Esophagus (tissue), 2 donors: ENCODE results near the gene AP2A2. TPM values are rescaled to one million over a fixed set of nuclear protein-coding genes. Genes with fewer than 3 reads are reported as not detected.
A peak's percentile ranks its signal among the peaks of the same experiment; 100 is the strongest.

ENCODE experiments used
- H3K27ac ChIP-seq, 2 donors: one replicate each; pipeline ENCODE4 v1.5.1; 2013; ENCODE audit warnings: low read depth in 2 of 2, mild to moderate bottlenecking in 2 of 2, inconsistent platforms in 1 of 2, low read length in 1 of 2, moderate library complexity in 1 of 2
- H3K27me3 ChIP-seq, 2 donors: one replicate each; pipeline ENCODE4 v1.6.1; 2013; ENCODE audit warnings: low read length in 2 of 2, control low read depth in 1 of 2, mild to moderate bottlenecking in 1 of 2; ENCODE audit not compliant: insufficient read depth in 2 of 2, control insufficient read depth in 1 of 2
- H3K36me3 ChIP-seq, 2 donors: one replicate each; pipeline ENCODE4 v1.6.1; 2013; ENCODE audit warnings: low read length in 1 of 2; ENCODE audit not compliant: control insufficient read depth in 2 of 2, insufficient read depth in 2 of 2
- H3K4me1 ChIP-seq, 2 donors: one replicate each; pipeline ENCODE4 v1.6.1; 2013; ENCODE audit warnings: low read length in 1 of 2; ENCODE audit not compliant: control insufficient read depth in 2 of 2, insufficient read depth in 2 of 2
- H3K4me3 ChIP-seq, 2 donors: one replicate each; pipeline ENCODE4 v1.5.1; 2013; ENCODE audit warnings: low read length in 2 of 2, mild to moderate bottlenecking in 2 of 2, low read depth in 1 of 2, moderate library complexity in 1 of 2
- H3K9me3 ChIP-seq, 2 donors: one replicate each; pipeline ENCODE4 v1.6.1; 2013; ENCODE audit warnings: mild to moderate bottlenecking in 2 of 2, low read depth in 1 of 2, low read length in 1 of 2, moderate library complexity in 1 of 2; ENCODE audit not compliant: control insufficient read depth in 2 of 2, insufficient read depth in 1 of 2
- WGBS, 2 donors: extraction: QIAGEN DNeasy Blood & Tissue Kit; methylation state at CpG; one replicate each; pipeline ENCODE4 v1.1.7; 2013; 5-methylcytosine and 5-hydroxymethylcytosine counted together
- polyA plus RNA-seq, 2 donors: library from polyadenylated mRNA; stranded (reverse); fragments of 200-250 nt; gene quantifications; one replicate each; pipeline ENCODE4 v1.2.3, GENCODE V29; 2013
- donor health status: healthy with polysubstance abuse.
- donor health status: Bipolar disorder and iron deficiency.

AP2A2 gene
- polyA plus RNA-seq, 2 donors, result 17.3 to 20.2 TPM

DNA sequence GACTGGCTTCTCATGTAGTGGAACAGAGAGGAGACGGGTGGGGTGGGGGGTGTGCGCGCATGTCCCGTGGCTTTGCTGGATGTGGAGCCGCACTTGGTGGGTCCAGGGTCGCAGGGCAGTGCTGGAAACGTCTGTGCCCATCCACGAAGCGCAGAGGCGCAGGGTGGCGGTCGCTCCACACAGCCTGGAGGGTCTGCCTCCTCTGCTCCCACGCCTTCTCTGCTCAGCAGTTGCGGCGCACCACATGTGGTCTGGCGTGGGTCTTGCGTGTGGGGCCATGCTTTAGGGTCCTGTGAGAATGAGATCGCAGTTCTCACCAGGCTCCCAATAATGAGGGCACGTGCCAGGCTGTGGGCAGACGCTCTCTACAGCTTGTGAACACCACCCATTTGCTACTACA lies 60.2 kb downstream of the AP2A2 start:
- peaks cover 9 to 54% of the 10 kb centered on the region in 2 donors for H3K36me3 ChIP-seq

DNA sequence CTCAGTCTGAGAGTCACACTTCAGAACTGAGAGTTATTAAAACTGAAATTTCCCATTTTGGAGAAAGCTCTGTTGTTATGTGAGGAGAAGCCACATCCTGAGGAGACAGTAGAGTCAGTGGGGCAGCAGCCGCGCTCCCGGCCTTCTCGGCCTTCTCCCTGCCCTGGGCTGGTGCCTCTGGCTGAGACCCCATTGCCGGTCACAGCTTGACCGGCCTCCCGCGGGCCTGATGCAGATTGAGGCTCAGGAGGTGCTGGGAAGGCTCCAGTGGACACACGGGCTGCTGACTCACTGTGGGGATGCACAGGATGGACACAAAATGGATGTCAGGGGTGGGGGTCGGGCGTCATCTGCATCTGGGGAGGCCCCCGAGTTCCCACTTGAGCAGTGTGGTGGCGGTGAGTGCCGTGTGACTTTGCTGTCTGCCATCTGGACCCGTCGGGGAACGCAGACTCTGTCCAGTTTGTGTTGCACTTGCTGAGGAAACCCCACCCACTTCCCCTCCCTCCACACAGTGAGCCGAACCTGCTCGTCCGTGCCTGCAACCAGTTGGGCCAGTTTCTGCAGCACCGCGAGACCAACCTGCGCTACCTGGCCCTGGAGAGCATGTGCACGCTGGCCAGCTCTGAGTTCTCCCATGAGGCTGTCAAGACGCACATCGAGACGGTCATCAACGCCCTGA lies 60.7 kb downstream of the AP2A2 start:
- peaks cover 9 to 57% of the 10 kb centered on the region in 2 donors for H3K36me3 ChIP-seq

More for the DNA sequence above, 60.2 kb downstream of the AP2A2 start:
- no peak overlapping the region for H3K27ac ChIP-seq
- no peaks in the 10 kb centered on the region for H3K9me3 ChIP-seq
- H3K27me3 ChIP-seq, result no peaks in the 10 kb centered on the region
- H3K4me3 ChIP-seq, result no peak overlapping the region
- H3K4me1 ChIP-seq, result peaks cover 2 to 14% of the 10 kb centered on the region in 2 donors
- WGBS, 2 donors, result 95 to 96% methylated on average over 20 of the region's 20 CpGs

DNA sequence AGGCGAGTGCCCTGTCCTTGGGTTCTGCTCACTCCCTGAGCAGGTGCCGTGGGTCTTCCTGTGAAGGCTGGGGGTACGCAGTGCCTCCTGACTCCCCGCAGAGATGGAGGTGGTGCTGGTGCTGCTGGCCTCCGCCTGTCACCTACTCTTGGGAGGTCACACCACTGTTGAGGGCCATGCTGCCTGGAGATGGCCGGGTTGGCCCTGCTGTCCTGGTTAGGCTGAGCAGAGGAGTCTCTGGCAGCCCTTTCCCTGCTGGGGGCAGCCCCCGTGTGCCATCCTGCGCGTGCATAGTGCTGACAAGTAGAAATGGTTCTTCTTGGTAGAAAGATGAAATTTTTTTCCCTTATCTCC lies 61.3 kb downstream of the AP2A2 start:
- H3K4me3 ChIP-seq, result no peak overlapping the region
- H3K36me3 ChIP-seq, result peaks cover 9 to 54% of the 10 kb centered on the region in 2 donors
- no peak overlapping the region for H3K27ac ChIP-seq
- H3K4me1 ChIP-seq, result peaks cover 2 to 14% of the 10 kb centered on the region in 2 donors
- H3K9me3 ChIP-seq, result no peaks in the 10 kb centered on the region
- WGBS, 2 donors, result 95 to 96% methylated on average over 9 of the region's 9 CpGs
- no peaks in the 10 kb centered on the region for H3K27me3 ChIP-seq

More for the DNA sequence above, 60.7 kb downstream of the AP2A2 start:
- Histone ChIP-seq H3K27ac (peak overlapping the region in 1 of 2 donors; percentile 16), H3K4me1 (peaks cover 2 to 14% of the 10 kb centered on the region in 2 donors), H3K9me3 (no peaks in the 10 kb centered on the region), H3K4me3 (no peak overlapping the region), H3K27me3 (no peaks in the 10 kb centered on the region)
- 67 to 70% methylated on average over 28 of the region's 28 CpGs for WGBS, 2 donors

DNA sequence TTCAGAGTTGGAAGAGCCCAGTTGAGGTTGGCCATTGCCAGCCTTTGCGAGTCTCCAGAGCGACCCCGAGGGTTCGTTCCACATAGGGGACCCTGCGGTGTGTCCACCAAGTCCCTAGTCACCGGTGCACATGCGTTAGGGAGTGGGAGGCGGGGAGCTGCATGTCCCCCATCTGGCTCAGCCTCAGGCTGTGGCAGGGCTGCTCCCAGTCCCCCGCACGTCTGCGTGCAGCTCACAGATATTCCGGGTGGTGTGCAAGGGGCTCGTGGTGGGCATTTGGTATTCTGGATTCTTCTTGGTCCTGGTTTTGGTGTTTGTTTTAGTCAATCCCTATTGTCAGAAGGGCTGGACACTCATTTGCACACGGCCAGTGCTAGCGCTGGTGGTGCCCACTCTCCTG lies 62.0 kb downstream of the AP2A2 start:
- Histone ChIP-seq H3K36me3 (peaks cover 11 to 61% of the 10 kb centered on the region in 2 donors), H3K4me3 (no peak overlapping the region), H3K27ac (no peak overlapping the region), H3K4me1 (peaks cover 2 to 17% of the 10 kb centered on the region in 2 donors), H3K27me3 (no peaks in the 10 kb centered on the region), H3K9me3 (no peaks in the 10 kb centered on the region)
- 96% methylated on average over 15 of the region's 15 CpGs for WGBS, 2 donors

DNA sequence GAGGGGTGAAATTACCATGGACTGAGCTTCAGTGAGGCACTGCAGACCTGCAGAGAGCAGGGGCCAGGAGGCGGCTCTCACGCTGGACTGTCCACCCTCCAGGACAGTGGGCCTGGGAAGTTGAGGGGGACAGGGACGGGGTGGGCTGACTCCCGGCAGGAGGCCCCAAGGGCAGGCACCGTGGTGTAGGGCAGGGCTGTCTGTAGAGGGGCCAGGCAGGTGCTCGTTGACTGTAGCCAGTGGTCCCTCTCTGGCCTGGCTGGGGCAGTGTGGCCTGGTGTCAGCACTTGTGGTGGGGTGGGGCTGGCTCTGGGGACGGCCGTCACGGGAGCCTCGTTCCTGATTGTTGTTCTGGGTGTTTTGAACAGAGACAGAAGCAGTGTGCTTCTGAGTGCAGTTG lies 64.4 kb downstream of the AP2A2 start:
- Histone ChIP-seq H3K4me3 (no peak overlapping the region), H3K9me3 (no peaks in the 10 kb centered on the region), H3K27ac (no peak overlapping the region), H3K27me3 (no peaks in the 10 kb centered on the region), H3K4me1 (peaks cover 2 to 20% of the 10 kb centered on the region in 2 donors), H3K36me3 (peaks cover 20 to 79% of the 10 kb centered on the region in 2 donors)
- 90 to 91% methylated on average over 10 of the region's 10 CpGs for WGBS, 2 donors

DNA sequence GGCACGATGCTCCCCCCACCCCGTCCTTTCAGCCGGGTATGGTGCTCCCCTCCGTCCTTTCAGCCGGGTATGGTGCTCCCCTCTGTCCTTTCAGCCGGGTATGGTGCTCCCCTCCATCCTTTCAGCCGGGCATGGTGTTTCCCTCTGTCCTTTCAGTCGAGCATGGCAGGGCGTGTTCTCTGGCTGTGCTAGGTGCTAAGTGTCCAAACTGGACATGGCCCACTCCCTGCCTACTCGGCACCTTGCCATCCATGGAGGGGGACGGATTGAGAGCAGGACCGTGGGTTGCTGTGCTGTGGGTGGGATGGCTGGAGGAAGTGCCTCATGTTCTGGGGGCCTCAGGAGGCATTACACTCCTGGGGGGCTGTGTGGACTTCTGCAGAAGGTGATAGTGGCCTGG lies 65.4 kb downstream of the AP2A2 start:
- 78 to 88% methylated on average over 12 of the region's 12 CpGs for WGBS, 2 donors
- Histone ChIP-seq H3K9me3 (no peaks in the 10 kb centered on the region), H3K4me1 (peaks cover 0 to 18% of the 10 kb centered on the region in 2 donors), H3K4me3 (no peak overlapping the region), H3K27me3 (no peaks in the 10 kb centered on the region), H3K27ac (no peak overlapping the region), H3K36me3 (peaks cover 20 to 74% of the 10 kb centered on the region in 2 donors)

DNA sequence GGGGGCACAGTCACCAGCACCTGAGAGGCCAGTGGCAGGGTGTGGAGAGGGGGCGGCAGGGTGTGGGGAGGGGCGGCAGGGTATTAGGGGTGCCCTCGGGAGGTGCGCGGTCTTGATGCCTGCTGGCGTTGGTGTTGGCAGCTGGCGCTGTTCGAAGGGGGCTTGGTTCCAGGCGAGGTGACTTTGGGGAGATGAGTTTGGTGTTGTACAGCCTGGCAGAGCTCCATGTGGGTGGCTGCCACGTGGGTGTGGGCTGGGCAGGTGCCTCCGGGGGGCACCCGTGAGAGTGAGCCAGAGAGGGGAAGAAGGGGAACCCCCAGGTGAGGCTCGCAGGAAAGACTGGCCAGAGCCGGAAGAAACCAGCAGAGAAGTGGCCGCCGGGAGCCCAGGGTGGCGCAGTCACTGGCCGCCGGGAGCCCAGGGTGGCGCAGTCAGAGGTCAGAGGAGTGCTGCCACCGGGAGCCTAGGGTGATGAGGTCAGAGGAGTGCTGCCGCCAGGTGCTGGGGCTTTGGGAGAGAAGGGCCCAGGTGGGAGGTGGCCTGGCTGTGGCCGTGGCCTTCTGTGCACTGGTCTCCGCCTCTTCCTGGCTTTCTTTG lies 66.1 kb downstream of the AP2A2 start:
- Histone ChIP-seq H3K9me3 (no peaks in the 10 kb centered on the region), H3K4me3 (no peak overlapping the region), H3K27ac (no peak overlapping the region), H3K4me1 (peaks cover 0 to 12% of the 10 kb centered on the region in 2 donors), H3K27me3 (no peaks in the 10 kb centered on the region), H3K36me3 (peaks cover 20 to 76% of the 10 kb centered on the region in 2 donors)
- WGBS, 2 donors, result 69 to 73% methylated on average over 23 to 24 of the region's 24 CpGs

DNA sequence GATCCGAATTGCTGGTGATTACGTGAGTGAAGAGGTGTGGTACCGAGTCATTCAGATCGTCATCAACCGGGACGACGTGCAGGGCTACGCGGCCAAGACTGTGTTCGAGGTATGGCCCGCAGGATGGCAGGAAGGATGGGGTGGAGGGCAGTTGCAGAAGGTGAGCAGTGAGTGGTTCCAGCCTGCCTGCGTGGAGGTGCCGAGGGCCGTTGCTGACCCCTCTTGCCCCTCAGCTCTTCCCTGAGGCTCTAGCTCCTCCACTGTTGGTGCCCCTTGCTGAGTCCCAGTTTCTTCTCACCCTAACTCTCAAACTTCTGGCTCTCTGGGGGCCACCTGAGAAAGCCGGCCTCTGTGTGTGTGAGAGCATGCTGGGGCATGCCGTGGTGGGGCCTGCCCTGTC lies 66.9 kb downstream of the AP2A2 start:
- Histone ChIP-seq H3K9me3 (no peaks in the 10 kb centered on the region), H3K27ac (no peak overlapping the region), H3K36me3 (peaks cover 20 to 74% of the 10 kb centered on the region in 2 donors), H3K4me3 (no peak overlapping the region), H3K27me3 (no peaks in the 10 kb centered on the region), H3K4me1 (peaks cover 0 to 9% of the 10 kb centered on the region in 2 donors)
- 89 to 91% methylated on average over 16 of the region's 16 CpGs for WGBS, 2 donors

DNA sequence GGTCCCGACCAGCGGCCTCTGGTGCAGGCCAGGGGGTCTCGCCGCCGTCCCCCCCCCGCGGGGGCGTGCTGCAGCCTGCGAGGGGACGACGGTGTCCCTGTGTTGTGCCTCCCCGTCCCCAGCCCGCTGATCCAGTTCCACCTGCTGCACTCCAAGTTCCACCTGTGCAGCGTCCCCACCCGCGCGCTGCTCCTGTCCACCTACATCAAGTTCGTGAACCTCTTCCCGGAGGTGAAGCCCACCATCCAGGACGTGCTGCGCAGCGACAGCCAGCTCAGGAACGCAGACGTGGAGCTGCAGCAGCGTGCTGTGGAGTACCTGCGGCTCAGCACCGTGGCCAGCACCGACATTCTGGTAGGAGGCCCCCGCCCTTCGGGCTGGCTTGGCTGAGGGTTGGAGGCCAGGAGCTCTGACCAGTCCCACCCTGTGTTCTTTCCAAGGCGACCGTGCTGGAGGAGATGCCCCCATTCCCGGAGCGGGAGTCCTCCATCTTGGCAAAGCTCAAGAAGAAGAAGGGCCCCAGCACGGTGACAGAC lies 68.0 kb downstream of the AP2A2 start:
- H3K27ac ChIP-seq, result no peak overlapping the region
- 94 to 95% methylated on average over 35 of the region's 35 CpGs for WGBS, 2 donors
- no peaks in the 10 kb centered on the region for H3K27me3 ChIP-seq
- no peak overlapping the region for H3K4me3 ChIP-seq
- H3K4me1 ChIP-seq, result peaks cover 0 to 9% of the 10 kb centered on the region in 2 donors
- H3K36me3 ChIP-seq, result peaks cover 15 to 65% of the 10 kb centered on the region in 2 donors
- H3K9me3 ChIP-seq, result no peaks in the 10 kb centered on the region
